Fibroblast of lung (primary cell): ENCODE data around the gene ATXN1. TPM values are rescaled to one million over a fixed set of nuclear protein-coding genes. Genes with fewer than 3 reads are reported as not detected.

Source experiments
- DNase-seq, 2 donors: peaks; one replicate each; pipeline versions ENCODE4 v3.0.0 to v3.0.0-alpha.2; 2010; ENCODE audit warnings: low read depth in 2 of 2
- H2AFZ ChIP-seq: 2 replicates; pipeline ENCODE4 v1.5.1; 2012; ENCODE audit warnings: low read length, control low read depth, inconsistent platforms
- H3K27ac ChIP-seq: 2 replicates; pipeline ENCODE4 v1.5.1; 2011; ENCODE audit warnings: low read length, control low read depth; ENCODE audit not compliant: insufficient read depth
- H3K27me3 ChIP-seq: 2 replicates; pipeline ENCODE4 v1.5.1; 2011; ENCODE audit warnings: mild to moderate bottlenecking, low read length; ENCODE audit not compliant: control insufficient read depth, insufficient read depth
- H3K36me3 ChIP-seq: 2 replicates; pipeline ENCODE4 v1.5.1; 2011; ENCODE audit warnings: low read length; ENCODE audit not compliant: control insufficient read depth, insufficient read depth
- H3K4me1 ChIP-seq: 2 replicates; pipeline ENCODE4 v1.5.1; 2011; ENCODE audit warnings: low read length; ENCODE audit not compliant: control insufficient read depth, insufficient read depth; ENCODE audit errors: extremely low read depth
- H3K4me2 ChIP-seq: 2 replicates; pipeline ENCODE4 v1.5.1; 2011; ENCODE audit warnings: low read length, control low read depth; ENCODE audit not compliant: insufficient read depth; ENCODE audit errors: extremely low read depth
- H3K4me3 ChIP-seq, 4 experiments: fragments of 200-600 bp in 1 of 4; sonication (generic) in 1 of 4; replicated peaks in 1 of 4; 2 replicates each; pipeline ENCODE4 v1.5.1; 2011 to 2016; ENCODE audit warnings: low read length in 4 of 4, low read depth in 3 of 4, mild to moderate bottlenecking in 3 of 4, control low read depth in 2 of 4, inconsistent platforms in 1 of 4, mixed read lengths in 1 of 4; ENCODE audit not compliant: insufficient read depth in 1 of 4; ENCODE audit errors: control extremely low read depth in 1 of 4
- H3K79me2 ChIP-seq: 2 replicates; pipeline ENCODE4 v1.5.1; 2012; ENCODE audit warnings: mild to moderate bottlenecking, low read length, inconsistent platforms; ENCODE audit not compliant: control insufficient read depth, insufficient read depth
- H3K9ac ChIP-seq: 2 replicates; pipeline ENCODE4 v1.5.1; 2011; ENCODE audit warnings: mild to moderate bottlenecking, low read length, control low read depth; ENCODE audit not compliant: insufficient read depth
- H3K9me3 ChIP-seq: 2 replicates; pipeline ENCODE4 v1.5.1; 2012; ENCODE audit warnings: low read depth, low read length; ENCODE audit not compliant: control insufficient read depth, insufficient read depth
- H4K20me1 ChIP-seq: 2 replicates; pipeline ENCODE4 v1.5.1; 2011; ENCODE audit warnings: low read length; ENCODE audit not compliant: control insufficient read depth, insufficient read depth; ENCODE audit errors: extremely low read depth
- CTCF ChIP-seq, 2 donors: IDR thresholded peaks in 1 of 2; conservative IDR thresholded peaks in 1 of 2; 1 replicate in 1 of 2; 2 replicates in 1 of 2; pipeline ENCODE4 v1.5.1; 2011 to 2012; ENCODE audit warnings: low read length in 2 of 2, control low read depth in 1 of 2, inconsistent platforms in 1 of 2, low read depth in 1 of 2, mild to moderate bottlenecking in 1 of 2
- EZH2 ChIP-seq: IDR thresholded peaks from 2 replicates; pipeline ENCODE4 v1.5.1; 2012; ENCODE audit warnings: low read length, control low read depth, mild to moderate bottlenecking; ENCODE audit errors: missing control alignments
- polyA plus RNA-seq, 2 donors: library from polyadenylated mRNA; depleted of rRNA in 1 of 2; stranded (reverse) in 1 of 2; unstranded in 1 of 2; fragments of >200 nt; gene quantifications; 2 replicates each; pipeline ENCODE4 v1.2.1, GENCODE V29; 2011 to 2012; ENCODE audit warnings: missing spikeins in 1 of 2
- total RNA-seq: library from RNA; depleted of rRNA; stranded (reverse); fragments of >200 nt; gene quantifications from 2 replicates; pipeline ENCODE4 v1.2.1, GENCODE V29; 2014

The ATXN1 gene
- total and polyA plus RNA-seq, 2 donors (not counting 1 experiment from before 2014, with no cell fraction given), result 15.8 to 40.5 TPM

GRCh38 chr6:16306334-16306733, 454.9 kb downstream of the ATXN1 start:
- no peaks in the 10 kb centered on the region for H4K20me1 ChIP-seq

GRCh38 chr6:16305788-16306187, 455.5 kb downstream of the ATXN1 start:
- no peak for DNase-seq
- Histone ChIP-seq H3K9ac (no peak overlapping the region), H3K9me3 (no peaks in the 10 kb centered on the region), H3K36me3 (no peaks in the 10 kb centered on the region), H3K27me3 (no peaks in the 10 kb centered on the region), H4K20me1 (no peaks in the 10 kb centered on the region), H2AFZ (no peak overlapping the region), H3K4me2 (no peak overlapping the region), H3K27ac (no peak overlapping the region), H3K4me1 (no peaks in the 10 kb centered on the region), H3K4me3 (no peak overlapping the region), H3K79me2 (no peaks in the 10 kb centered on the region)
- no peak for TF ChIP-seq EZH2
- no peak for TF ChIP-seq CTCF (conservative IDR thresholded peaks at IDR 0.05 in 1 of 2, IDR thresholded peaks at IDR 0.05 in 1 of 2; ENCODE audit: low read depth in 1 of 2, low read length in 2 of 2)

More at GRCh38 chr6:16306334-16306733, 454.9 kb downstream of the ATXN1 start:
- Histone ChIP-seq H3K36me3 (no peaks in the 10 kb centered on the region), H3K4me2 (no peak overlapping the region), H3K9me3 (no peaks in the 10 kb centered on the region), H3K79me2 (no peaks in the 10 kb centered on the region), H3K27ac (no peak overlapping the region), H3K9ac (no peak overlapping the region), H2AFZ (no peak overlapping the region), H3K4me1 (no peaks in the 10 kb centered on the region), H3K4me3 (no peak overlapping the region), H3K27me3 (no peaks in the 10 kb centered on the region)
- no peak for TF ChIP-seq CTCF (conservative IDR thresholded peaks at IDR 0.05 in 1 of 2, IDR thresholded peaks at IDR 0.05 in 1 of 2; ENCODE audit: low read depth in 1 of 2, low read length in 2 of 2)
- TF ChIP-seq EZH2, result no peak
- no peak for DNase-seq

- Histone ChIP-seq H3K4me3 (no peak overlapping the region), H3K4me2 (no peak overlapping the region)
Observed at GRCh38 chr6:16305246-16305725, 456.0 kb downstream of the ATXN1 start.

More at GRCh38 chr6:16305246-16305725, 456.0 kb downstream of the ATXN1 start:
- no peaks in the 10 kb centered on the region for H3K4me1 ChIP-seq
- no peaks in the 10 kb centered on the region for H3K9me3 ChIP-seq
- no peaks in the 10 kb centered on the region for H3K79me2 ChIP-seq
- H2AFZ ChIP-seq, result no peak overlapping the region
- no peak overlapping the region for H3K27ac ChIP-seq
- H3K27me3 ChIP-seq, result no peaks in the 10 kb centered on the region
- TF ChIP-seq EZH2, result no peak
- TF ChIP-seq CTCF (conservative IDR thresholded peaks at IDR 0.05 in 1 of 2, IDR thresholded peaks at IDR 0.05 in 1 of 2; ENCODE audit: low read depth in 1 of 2, low read length in 2 of 2), result no peak
- H4K20me1 ChIP-seq, result no peaks in the 10 kb centered on the region
- H3K9ac ChIP-seq, result no peak overlapping the region
- DNase-seq, result no peak
- H3K36me3 ChIP-seq, result no peaks in the 10 kb centered on the region
